GM19043 (cell line): ENCODE results near the gene SLC25A4.

Source experiments
- ATAC-seq: cut with Tn5 transposase; IDR thresholded peaks from one replicate; pipeline ENCODE4 v1.9.1; 2021; ENCODE audit warnings: low read depth; ENCODE audit not compliant: unreplicated experiment

The SLC25A4 gene

GRCh38 chr4:185119927-185120630, 23.0 kb upstream of the SLC25A4 start:
- ATAC-seq: no peak

GRCh38 chr4:185120631-185120946, 22.5 kb upstream of the SLC25A4 start:
- no peak for ATAC-seq

GRCh38 chr4:185122681-185123345, 20.3 kb upstream of the SLC25A4 start:
- peak; percentile 43 for ATAC-seq

GRCh38 chr4:185124006-185124405, 19.1 kb upstream of the SLC25A4 start:
- no peak for ATAC-seq

GRCh38 chr4:185127021-185127925, 15.8 kb upstream of the SLC25A4 start:
- ATAC-seq: no peak

GRCh38 chr4:185128272-185129119, 14.6 kb upstream of the SLC25A4 start:
- peak; percentile 55 for ATAC-seq

- ATAC-seq: peak; percentile 68
Measured at GRCh38 chr4:185134307-185134869, 8.7 kb upstream of the SLC25A4 start.

GRCh38 chr4:185137233-185137925, 5.7 kb upstream of the SLC25A4 start:
- no peak for ATAC-seq

GRCh38 chr4:185138161-185138560, 4.9 kb upstream of the SLC25A4 start:
- no peak for ATAC-seq

- ATAC-seq: no peak
Measured at GRCh38 chr4:185139736-185140135, 3.3 kb upstream of the SLC25A4 start.

GRCh38 chr4:185141777-185142176, 1.3 kb upstream of the SLC25A4 start:
- ATAC-seq: no peak

GRCh38 chr4:185142564-185142911, 528 bp upstream of the SLC25A4 start:
- ATAC-seq: peak; percentile 17

GRCh38 chr4:185143601-185143969, 519 bp downstream of the SLC25A4 start:
- ATAC-seq: no peak

GRCh38 chr4:185144601-185145240, 1.7 kb downstream of the SLC25A4 start:
- no peak for ATAC-seq

- ATAC-seq: no peak
Measured at GRCh38 chr4:185145572-185145971, 2.5 kb downstream of the SLC25A4 start.

GRCh38 chr4:185149392-185149791, 6.3 kb downstream of the SLC25A4 start:
- no peak for ATAC-seq

GRCh38 chr4:185151296-185151695, 8.2 kb downstream of the SLC25A4 start:
- ATAC-seq: no peak

- peak; percentile 98 for ATAC-seq
Measured at GRCh38 chr4:185165605-185166063, 22.6 kb downstream of the SLC25A4 start.

- no peak for ATAC-seq
Measured at GRCh38 chr4:185167234-185167633, 24.2 kb downstream of the SLC25A4 start.
